Gastrocnemius medialis (tissue), 4 donors: ENCODE data around the gene RPS18.
"Not testable (repeated sequence)": the region's sequence is repeated elsewhere in the genome, so short reads cannot be mapped to it uniquely, and the experiment has no call there.

Experiments
- CTCF ChIP-seq, 5 experiments: fragments of 450-650 bp in 3 of 5; fragments of 200-600 bp in 2 of 5; sonication (generic) in 2 of 5; IDR thresholded peaks in 4 of 5; conservative IDR thresholded peaks in 1 of 5; 1 replicate in 4 of 5; 2 replicates in 1 of 5; pipeline ENCODE4 v1.5.1; 2016 to 2019; ENCODE audit warnings: antibody characterized with exemption in 5 of 5, mild to moderate bottlenecking in 3 of 5, moderate library complexity in 3 of 5
- POLR2A ChIP-seq, 2 donors: fragments of 450-650 bp; IDR thresholded peaks; one replicate each; pipeline ENCODE4 v1.6.1; 2017; ENCODE audit warnings: antibody characterized with exemption in 2 of 2, mild to moderate bottlenecking in 2 of 2, moderate library complexity in 2 of 2

GRCh38 chr6:33275795-33276580 is 4.1 kb downstream of the RPS18 start:
- TF ChIP-seq CTCF (IDR thresholded peaks at IDR 0.05 in 4 of 5, conservative IDR thresholded peaks at IDR 0.05 in 1 of 5); POLR2A (IDR thresholded peaks at IDR 0.05): not testable (repeated sequence)
